SK-MEL-5 (cell line): ENCODE data around the gene NXPH3. TPM values are rescaled to one million over a fixed set of nuclear protein-coding genes. Genes with fewer than 3 reads are reported as not detected.
A peak's percentile ranks its signal among the peaks of the same experiment; 100 is the strongest.

ENCODE experiments used
- DNase-seq: peaks from one replicate; pipeline ENCODE4 v3.0.0-alpha.2; 2016; ENCODE audit warnings: low read depth, low spot score
- in situ Hi-C: cut with HindIII; loops from 2 replicates; pipeline ENCODE4 v1.10.0; 2016; ENCODE audit warnings: low sequenced_read_pairs, high pct_unique_total_duplicates, low pct_unique_long_range_greater_than_20kb
- total RNA-seq: library from RNA; depleted of rRNA; stranded (reverse); fragments of >200 nt; shearing (Covaris generic); gene quantifications from 2 replicates; pipeline ENCODE4 v1.2.3, GENCODE V29; 2014

NXPH3 gene
- total RNA-seq, 1 experiment from 2014 or later: 0.26 TPM

DNA sequence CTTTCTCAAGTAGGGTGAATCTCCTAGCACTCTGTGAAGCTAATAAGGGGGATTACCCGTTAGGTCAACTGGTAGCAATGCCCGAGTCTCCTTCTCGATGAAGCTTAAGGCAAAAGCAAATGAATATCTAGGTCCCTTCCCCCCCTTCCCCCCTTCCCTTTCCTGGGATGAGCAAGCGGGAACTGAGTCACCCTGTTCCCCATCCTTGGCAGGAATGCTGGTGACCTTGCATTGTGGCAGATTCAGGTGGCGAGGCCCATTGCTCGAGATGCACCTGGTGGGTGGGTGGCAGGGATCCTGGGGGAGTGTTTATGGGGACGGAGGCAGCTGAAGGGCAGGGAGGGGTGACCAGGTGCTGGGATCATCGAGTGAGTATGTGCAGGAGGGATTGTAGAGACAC is 7.1 kb downstream of the NXPH3 start:
- in situ Hi-C loops: no loop called here
- no peak for DNase-seq

GRCh38 chr17:49583226-49583625 is 7.6 kb downstream of the NXPH3 start:
- no peak for DNase-seq
- in situ Hi-C loops: no loop called here

DNA sequence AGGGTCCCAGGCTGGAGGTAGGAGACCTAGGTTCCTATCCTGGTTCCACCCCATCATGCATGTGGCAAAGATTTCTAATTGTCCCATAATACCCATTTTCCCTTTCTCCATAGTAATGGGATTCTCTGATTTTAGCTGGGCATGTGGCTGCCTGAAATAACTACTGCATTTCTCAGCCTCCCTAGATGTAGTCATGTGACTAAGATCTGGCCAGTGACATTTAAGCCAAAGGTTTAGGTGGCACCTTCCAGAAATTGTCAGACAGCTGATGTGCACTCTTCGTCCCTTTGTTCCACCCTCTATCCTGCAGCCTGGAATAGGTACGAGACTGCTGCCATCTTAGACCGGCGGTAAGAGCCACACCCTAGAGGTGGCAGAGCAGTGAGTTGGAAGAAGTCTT is 8.2 kb downstream of the NXPH3 start:
- DNase-seq: no peak
- in situ Hi-C loops: no loop called here

DNA sequence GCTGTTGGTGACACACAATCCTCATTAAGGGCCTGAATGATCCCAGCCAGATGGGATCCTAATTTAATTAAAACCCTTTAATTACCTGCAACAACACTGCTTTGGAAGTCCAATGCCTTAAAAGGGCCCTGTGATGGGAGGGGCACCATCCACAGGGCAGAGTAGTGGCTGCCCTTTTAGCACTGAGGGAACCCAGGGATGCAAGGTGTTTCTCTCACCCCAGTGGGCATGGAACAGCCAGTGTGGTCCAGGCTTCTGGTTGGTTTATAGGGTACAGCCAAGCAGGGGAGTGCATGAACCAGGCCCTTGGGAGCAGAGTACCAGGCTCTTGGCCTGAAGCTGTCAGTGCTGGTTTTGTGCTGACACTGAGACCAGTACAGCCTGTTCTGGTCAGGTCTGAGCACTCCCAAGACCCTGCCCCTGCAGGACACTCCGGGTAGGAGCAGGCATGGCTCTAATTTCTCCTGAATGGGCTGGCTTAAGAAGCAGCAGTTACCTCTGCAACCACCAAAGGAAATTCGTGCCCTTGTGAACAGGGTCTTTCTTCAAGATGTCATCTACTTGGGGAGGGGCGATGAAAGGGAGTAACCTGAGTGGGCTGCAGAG is 9.9 kb downstream of the NXPH3 start:
- in situ Hi-C loops: no loop called here
- peak; percentile 63 for DNase-seq

- no peak for DNase-seq
- in situ Hi-C loops: no loop called here
Observed at GRCh38 chr17:49587366-49588073, 11.8 kb downstream of the NXPH3 start.

DNA sequence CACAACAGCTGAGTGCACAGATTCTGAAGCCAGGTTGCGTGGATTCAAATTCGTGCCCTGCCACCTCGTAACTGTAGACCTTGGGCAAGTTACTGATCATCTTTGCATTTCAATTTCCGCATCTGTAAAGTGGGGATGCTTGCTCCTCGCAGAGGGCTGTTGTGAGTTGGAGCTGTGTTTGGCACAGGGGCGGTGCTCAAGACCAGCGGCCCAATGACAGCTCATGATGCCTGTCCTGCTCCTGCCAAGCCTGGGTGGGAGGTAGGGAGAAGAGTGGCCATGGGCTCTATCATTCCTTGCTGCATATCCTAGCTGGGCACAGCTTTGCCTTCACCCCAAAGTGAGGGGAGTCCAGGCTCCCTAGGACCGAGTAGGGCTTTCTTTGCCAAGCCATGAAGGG is 12.6 kb downstream of the NXPH3 start:
- DNase-seq: no peak
- in situ Hi-C loops: no loop called here

DNA sequence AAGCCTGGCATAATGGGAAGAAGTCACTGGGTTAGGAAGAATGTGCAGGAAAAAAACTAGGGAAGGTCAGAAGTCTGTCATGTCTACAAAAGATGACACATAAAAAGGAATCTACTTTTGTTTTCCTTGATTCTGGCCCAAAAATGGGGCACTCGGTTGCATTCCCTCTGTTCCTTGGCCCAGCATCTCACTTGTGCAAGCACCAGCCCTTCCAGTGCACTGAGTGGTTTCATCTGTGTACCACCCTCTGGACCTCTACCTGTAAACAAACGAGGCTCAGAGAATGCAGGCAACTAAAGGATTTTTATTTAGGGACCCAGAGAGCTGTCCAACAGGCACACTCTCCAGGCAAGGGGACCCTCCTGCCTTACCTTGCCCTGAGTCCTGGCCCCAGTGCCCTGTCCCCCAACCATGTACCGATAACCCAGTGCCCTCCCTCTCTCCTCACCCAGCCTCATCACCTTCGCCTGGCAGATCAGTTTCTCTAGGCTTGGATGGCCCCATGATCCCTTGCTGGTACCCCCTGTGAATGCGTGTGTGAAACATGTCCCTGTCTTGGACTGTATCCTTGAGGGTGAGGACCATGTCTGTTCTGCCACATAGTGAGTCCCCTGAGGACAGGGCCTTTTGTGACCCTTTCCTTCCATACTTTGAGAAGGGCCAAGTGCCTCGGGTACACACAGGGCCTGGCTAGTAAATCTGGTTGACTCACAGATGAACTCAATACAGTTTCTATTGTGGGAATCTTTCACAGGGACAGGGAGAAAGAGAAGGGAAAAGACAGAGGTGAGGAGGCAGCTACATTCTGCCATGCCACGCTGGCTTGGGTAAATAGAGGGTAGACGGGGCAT is 13.3 kb downstream of the NXPH3 start:
- in situ Hi-C loops: no loop called here
- no peak for DNase-seq

- DNase-seq: no peak
- in situ Hi-C loops: no loop called here
Observed at GRCh38 chr17:49589577-49589927, 13.9 kb downstream of the NXPH3 start.

- no peak for DNase-seq
- in situ Hi-C loops: no loop called here
Observed at GRCh38 chr17:49590874-49591273, 15.2 kb downstream of the NXPH3 start.

- in situ Hi-C loops: no loop called here
- DNase-seq: no peak
Observed at GRCh38 chr17:49592263-49592662, 16.6 kb downstream of the NXPH3 start.

DNA sequence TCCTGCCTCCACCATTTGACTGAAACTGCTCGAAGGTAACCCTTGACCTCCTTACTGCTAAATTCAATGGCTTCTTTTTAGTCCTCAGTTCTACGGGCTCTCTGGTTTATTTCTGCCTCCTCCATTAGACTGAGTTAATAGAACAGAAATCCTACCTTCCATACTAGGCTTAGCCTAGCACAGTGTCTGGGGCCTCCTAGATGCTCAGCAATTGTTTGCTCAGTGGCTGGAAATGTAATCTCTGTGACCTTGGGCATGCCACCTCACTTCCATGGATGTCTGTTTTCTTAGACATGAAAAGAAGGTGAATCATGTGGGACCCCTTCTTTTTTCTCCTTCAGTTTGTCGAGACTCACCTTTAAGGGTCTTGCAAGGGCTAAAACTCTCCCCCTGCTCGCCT is 19.7 kb downstream of the NXPH3 start:
- in situ Hi-C loops: no loop called here
- DNase-seq: no peak

- no peak for DNase-seq
- in situ Hi-C loops: no loop called here
Observed at GRCh38 chr17:49595980-49596379, 20.3 kb downstream of the NXPH3 start.

- no peak for DNase-seq
- in situ Hi-C loops: no loop called here
Observed at GRCh38 chr17:49596613-49597244, 21.1 kb downstream of the NXPH3 start.

DNA sequence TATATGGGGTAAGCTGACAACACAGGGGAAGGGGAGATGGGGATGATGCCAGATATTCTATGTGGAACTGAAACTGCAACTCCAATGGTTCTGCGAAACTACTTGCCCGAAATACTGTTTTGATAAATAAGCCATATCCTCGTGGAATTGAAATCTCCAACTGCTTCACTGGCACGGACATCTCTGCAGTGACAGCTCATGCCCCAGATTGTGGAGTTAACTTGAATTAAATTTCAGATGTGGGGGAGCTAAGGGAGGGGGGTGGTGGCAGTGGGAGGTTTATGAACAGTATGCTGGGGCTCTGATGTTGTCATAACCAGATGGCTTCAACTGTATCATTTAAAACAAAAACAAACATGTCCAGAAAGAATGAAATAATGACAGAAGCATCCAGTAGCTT is 21.8 kb downstream of the NXPH3 start:
- DNase-seq: no peak
- in situ Hi-C loops: no loop called here

GRCh38 chr17:49597928-49598655 is 22.4 kb downstream of the NXPH3 start:
- no peak for DNase-seq
- in situ Hi-C loops: no loop called here

DNA sequence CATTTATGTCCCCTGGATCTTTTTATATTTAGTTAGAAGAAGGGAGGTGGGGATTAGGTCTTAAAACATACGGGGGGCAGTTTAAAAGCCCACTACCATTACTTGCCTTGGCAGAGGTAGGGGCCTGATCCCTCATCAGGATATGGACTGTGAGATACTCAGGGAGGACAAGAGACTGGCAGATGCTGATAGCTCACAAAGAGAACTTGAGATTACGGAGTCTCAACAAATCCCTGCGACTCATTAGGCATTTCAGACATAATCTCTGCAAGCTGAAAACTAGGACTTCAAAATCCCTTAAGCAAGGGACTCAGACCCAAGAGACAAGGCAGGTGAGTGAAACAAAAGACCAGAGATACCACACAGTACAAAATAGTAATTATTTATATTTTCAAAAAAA is 23.2 kb downstream of the NXPH3 start:
- DNase-seq: no peak
- in situ Hi-C loops: no loop called here

DNA sequence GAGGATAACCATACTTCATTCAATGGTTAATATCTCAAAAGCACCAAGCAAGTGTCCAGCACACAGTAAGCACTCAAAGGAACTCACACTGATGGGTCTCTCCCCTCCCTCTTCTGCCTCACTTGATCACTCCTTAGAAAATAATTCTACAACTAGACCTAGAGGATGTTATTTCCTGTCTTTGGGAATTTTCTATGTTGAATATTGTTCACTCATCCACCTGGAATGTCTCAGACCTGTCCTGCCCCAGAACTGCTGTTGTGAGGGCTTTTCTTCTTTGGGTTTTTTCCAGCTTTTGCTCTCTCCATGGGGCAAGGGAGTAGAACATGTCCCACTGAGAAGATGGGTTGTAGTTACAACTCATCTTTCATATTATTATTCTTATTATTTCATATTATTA is 25.3 kb downstream of the NXPH3 start:
- in situ Hi-C loops: no loop called here
- no peak for DNase-seq

DNA sequence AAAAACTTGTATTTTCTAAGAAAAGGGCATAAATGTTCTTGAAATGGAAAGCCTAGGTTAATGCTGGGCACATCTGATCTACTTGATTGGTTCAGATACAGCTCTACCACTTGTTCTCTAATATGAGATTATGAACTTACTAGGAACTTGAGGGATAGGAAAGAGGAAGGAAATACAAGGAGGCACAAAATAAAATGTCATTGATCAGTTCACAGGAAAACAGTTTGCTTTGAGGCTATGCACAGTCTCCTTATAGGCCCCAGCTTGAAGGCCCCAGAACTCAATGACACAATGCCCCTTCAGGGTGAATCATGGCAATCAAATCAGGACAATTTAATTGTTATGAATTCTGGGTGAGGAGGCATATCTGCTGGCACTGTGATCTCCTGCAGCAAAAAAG is 27.1 kb downstream of the NXPH3 start:
- in situ Hi-C loops: no loop called here

More for the DNA sequence above, 27.1 kb downstream of the NXPH3 start:
- DNase-seq: no peak
